Stimulated activated CD4-positive, alpha-beta T cell treated with anti-CD3 and anti-CD28 coated beads, TNF-alpha, amount 100 ng/mL, for 4 hours (primary cell): Measurements from ENCODE around the gene IL1RAP.

Experiments
- DNase-seq, 3 experiments: peaks; one replicate each; pipeline ENCODE4 v3.0.0-alpha.2; 2020; ENCODE audit warnings: low read depth in 3 of 3

The IL1RAP gene

DNA sequence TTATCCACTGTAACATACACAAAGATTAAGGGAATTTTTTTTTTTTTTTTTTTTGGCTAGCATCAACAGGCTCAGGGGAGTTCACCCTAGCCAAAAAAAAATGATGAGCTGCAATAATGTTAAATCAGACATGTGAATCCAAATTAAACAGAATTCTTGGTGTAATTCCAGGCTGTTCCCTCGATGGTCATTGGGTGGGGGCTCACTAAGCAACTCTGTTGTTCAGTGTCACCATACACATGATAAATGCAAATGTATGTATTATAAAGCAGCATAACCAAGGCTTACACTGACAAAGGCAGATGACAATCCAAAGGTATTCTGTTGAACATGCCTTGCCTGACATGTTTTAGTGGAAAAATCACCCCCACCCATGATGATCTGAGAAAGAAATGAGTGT is 29.0 kb downstream of the IL1RAP start:
- DNase-seq, result no peak

GRCh38 chr3:190543671-190544070 is 29.8 kb downstream of the IL1RAP start:
- DNase-seq, result no peak

DNA sequence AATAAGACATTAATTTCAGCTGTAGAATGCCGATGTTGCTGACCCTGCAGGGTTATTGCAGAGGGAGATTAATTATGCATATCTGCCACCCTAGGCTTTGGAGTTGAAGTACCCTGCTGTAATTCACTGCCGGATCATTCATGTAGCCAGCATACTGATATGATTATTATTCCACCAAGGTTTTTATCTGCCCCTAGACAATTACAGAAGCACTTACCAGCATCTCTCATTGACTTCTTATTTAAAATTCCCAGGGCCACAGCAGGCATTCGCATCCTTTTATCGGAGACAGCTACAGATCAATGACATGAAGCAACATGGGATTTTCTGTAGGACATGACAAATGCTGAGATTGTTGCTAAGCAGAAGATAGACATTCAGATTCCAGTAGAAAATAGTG is 31.3 kb downstream of the IL1RAP start:
- DNase-seq, result no peak

DNA sequence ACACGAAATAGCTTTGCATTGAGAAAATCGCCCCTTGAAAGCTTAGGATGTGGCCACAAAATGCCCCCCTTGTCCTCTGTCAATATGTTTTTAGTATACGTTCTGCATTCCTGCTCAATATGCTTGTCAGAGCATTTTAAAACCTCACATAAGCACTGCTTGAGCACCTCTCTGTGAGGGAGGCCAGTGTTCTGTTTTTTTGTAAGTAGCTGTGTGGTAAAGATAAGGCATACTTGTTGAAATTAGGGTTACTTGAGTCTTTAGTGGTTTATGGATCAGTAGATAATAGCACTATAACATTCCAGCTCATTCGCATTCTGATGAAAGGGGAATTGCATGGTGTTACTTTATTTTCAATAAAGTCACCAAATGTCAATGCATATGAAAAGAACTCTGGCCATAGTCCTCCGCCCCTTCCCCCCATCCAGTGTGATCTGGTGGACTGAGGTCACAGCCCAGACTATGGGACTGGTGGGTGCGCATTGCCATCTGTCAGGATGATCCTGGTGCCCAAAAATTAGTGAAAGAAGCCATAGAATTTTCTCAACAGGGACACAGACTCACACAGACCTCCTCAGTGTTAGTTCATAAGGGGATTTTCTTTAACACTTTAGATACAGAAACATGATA is 33.1 kb downstream of the IL1RAP start:
- DNase-seq, result no peak

GRCh38 chr3:190548031-190548656 is 34.3 kb downstream of the IL1RAP start:
- no peak for DNase-seq

GRCh38 chr3:190552021-190552420 is 38.1 kb downstream of the IL1RAP start:
- DNase-seq, result no peak

DNA sequence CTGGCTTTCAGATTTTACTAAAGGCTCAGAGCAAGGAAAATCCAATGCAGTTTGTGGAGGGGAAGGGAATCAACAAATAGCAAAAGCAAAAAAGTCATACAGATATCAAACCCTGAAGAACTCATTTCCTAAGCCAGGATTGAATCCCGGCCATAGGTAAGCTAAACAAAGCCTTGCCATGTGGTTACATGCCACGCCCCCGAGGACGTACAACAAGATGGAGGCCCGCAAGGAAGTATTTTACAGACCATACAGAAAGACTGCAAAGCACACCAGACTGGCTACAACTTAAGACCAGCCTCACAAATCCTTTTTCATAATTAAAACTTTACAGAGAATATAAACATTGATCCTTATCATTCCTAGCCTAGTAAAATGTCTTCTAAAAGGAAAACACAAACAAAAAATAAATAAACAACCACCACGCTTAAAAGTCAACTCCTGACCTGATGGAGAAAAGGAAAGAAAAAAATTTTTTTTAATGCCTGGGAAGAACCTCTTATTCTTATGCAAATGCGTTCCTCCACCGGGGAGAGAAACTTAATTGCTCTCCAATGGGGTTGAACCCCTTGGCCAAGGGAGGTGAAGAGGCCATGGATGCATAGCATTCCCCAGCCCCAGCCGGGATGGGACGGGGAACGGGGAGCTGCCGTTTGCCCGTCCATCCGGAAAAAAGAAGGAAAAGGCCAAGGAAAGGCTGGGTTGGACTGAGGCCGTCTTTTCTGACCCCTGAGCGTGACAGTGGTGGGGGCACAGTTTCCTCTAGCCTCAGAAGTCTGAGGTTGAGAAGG is 39.3 kb downstream of the IL1RAP start:
- no peak for DNase-seq

DNA sequence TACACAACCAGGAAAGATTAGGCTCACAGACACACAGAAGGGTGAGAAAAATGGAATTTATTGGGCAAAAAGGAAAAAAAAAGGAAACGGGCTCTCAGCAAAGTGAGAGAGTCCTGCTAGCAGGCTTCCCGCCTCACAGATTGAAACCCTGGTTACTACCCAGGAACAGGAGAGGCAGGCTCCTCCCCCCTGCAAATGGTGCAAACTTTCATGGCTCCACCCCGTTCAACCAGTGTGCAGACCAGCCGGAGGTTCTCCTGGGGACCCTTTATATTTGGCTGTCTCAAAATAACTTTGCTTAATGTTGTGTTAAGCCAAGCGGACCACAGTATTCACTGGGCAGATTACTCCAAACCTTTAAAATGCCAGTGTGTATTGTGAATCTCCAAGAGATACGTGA is 40.3 kb downstream of the IL1RAP start:
- DNase-seq, result no peak

DNA sequence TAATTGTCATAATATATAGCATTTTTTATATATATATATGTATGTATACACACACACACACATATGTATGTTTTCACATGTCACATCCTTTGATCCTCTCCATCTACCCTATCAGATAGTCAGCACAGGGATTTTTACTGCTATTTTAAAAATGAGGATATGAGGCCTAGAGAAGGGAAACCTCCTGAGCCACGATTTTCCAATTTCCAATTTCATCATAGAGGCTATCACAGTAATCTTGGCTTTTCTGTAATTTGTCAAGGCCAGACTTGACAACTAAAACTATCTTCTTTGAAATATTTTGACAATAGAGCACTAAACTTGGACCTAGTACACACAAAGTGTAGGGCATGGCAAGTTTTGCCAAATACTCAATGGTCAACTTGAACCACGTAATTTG is 42.5 kb downstream of the IL1RAP start:
- DNase-seq, result no peak

DNA sequence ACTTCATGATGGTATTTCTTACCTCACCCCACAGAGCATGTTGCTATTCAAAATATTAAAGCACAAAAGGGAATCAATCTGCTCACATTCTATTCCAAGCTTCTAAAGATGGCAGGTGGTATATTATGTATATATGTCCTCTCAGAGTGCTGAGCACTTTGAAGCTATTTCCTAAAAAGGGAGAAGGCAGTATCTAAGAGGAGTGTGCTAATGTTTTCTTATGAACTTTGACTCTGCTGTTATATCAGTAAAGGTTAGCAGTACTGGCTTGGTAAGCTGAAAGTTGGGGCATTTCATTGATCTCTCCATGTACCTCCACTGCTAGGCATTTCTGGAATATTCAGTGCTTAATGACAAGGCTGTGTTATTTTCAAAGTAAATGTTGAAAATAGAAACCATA is 43.4 kb downstream of the IL1RAP start:
- no peak for DNase-seq

GRCh38 chr3:190558316-190558715 is 44.4 kb downstream of the IL1RAP start:
- DNase-seq, result no peak

- DNase-seq, result no peak
Observed at GRCh38 chr3:190558796-190559195, 44.9 kb downstream of the IL1RAP start.

- DNase-seq, result no peak
Observed at GRCh38 chr3:190560013-190560895, 46.4 kb downstream of the IL1RAP start.

DNA sequence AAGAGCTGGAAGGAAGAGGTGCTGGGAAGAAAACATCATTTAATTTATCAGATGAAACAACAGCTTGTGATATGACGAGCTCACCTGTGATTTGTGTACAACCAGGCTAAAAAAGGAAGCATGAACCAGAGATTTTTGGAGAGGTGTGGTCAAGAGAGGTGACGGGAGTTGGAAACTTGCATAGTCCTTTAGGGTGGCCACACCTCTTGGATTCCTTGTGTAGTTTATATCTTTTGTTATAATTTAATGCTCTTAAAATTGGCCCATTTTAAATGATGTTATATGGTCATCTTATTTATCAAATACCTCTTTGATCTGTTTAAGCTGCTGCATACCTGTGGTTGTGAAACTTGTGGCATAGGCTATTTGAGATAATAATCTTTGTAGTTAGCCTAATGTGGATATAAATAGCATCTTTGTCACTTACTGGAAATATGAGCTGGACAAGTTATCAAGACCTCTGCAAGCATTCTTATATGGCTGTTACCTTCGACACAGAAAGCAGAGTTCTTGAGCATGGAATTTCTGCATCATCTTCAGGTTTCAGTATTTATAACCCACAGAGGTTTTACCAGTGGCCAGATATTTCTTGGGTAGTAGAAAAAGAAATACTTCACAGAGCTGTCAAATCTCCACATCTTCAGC is 49.1 kb downstream of the IL1RAP start:
- DNase-seq, result no peak

- DNase-seq, result no peak
Observed at GRCh38 chr3:190564175-190564574, 50.3 kb downstream of the IL1RAP start.

DNA sequence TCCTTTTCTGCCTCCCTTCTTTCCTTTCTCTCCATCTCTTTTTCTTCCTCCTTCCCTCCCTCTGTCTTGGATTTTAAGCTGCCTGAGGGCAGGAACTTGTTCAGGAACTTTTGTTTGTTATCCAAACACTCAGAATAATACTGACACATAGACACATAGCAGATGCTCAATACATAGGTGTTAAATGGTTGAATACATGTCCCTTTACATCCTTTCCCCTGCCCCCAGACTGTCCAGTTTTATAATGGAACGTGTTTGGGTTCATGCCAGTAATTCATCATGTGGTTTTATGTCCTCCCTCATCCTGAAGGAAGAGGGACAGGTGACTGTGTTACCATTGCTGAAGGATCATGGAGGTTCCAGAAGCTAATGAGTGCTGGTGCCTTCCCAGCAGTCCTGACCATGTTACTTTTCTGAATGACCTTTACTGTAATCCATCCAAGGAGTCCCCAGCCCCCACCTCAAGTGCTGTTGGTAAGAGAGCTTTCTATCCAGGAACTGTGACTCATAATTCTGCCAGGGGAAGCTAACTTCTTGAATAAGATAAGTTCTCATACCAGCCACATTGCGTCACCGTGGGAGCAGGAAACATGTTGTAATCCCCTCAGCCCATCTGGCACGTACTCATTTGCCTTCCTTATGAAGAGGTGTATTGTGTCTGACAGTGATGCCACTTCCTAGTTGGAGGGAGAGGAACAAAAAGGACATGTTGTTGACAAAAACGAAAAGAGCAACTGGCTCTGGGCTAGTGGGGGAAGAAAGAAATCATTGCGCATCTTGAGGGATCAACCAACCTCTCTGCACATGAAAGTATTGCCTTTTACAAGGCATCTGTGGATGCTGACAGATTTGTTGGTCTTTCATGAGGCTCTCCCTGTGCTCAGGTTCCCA is 52.4 kb downstream of the IL1RAP start:
- no peak for DNase-seq

DNA sequence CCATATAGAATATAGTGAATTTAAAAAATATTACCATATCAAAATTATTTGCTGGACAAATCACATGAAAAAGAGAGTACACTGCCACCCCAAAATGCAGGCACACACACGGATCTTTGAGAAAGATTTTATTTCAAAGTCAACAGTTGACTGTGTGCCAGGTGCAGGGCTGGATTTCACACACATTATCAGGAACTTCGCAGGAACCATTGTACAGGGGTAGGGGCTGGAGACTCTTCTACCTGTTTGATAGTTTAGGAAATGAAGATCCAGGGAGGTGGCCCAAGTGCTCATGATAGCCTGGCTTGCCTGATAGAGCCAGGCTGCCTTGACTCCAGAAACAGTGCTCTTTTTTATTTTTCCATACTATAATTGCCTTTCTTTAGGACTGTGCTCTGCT is 54.2 kb downstream of the IL1RAP start:
- DNase-seq, result no peak

DNA sequence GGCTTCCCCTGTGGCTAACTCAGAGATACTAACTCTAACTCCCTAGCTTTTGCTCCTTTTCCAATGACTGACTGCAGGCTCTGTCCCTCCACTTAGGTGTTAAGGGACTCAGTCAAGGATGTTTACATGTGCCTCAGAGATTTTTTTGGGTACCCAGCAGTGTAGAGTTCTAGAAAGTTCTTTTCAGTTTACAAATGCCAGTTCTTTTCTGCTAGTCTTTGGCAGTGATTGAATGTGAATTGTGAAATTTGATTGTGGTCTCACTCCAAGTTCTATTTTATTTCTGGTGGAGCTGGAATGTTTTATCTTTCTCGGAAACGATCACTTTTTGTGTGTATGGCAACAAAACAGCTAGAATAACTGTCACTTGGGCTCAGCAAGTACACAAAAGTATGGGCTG is 60.6 kb downstream of the IL1RAP start:
- no peak for DNase-seq

DNA sequence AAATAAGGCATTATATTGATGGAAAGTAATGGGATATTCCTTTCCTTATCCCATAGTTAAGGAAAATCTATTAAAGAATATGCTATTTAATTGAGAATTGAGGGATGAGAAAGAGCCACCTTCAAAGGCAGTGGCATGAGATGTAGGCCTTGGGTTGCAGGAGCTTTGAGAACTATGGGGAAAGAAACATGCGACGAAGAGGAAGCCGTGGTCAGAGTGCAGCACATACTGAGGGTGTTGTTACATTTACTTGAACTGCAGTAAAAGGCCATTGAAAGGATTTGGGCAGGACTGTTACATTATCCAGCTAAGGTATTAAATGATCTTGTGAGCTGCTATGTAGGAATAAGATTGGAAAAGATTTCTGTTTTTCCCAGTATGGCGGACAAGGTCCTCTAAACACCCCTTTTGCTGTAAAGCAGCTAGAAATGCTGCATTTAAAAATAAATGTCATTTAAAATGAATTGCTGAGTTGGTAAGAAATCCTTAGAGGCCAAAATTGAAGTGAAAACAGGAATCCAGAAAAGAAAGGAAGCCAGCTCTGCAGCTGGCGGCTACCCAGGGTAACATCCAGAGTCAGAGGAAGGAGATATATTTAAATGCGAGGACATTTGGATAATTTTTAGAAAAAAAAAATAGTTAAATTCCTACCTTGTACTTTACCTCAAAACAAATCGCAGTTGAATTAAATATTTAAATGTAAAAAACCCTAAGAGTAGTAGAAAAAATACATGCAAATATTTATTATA is 61.7 kb downstream of the IL1RAP start:
- no peak for DNase-seq

GRCh38 chr3:190577225-190577624 is 63.3 kb downstream of the IL1RAP start:
- no peak for DNase-seq
